H1 (cell line): ENCODE data around the gene OR5H15. TPM values are rescaled to one million over a fixed set of nuclear protein-coding genes. Genes with fewer than 3 reads are reported as not detected.

Experiments
- CTCF ChIA-PET: fragments of 300-600 bp; sonication (Branson Sonifier 250); formaldehyde crosslinking; loops from one replicate; lab custom pipeline; 2021; ENCODE audit not compliant: partially characterized antibody; lab: Charles Lee
- POLR2A ChIA-PET: fragments of 300-600 bp; sonication (Branson Sonifier 250); formaldehyde crosslinking; loops from one replicate; lab custom pipeline; 2021; ENCODE audit warnings: inconsistent platforms; ENCODE audit not compliant: partially characterized antibody; lab: Charles Lee
- DNase-seq, 2 experiments: peaks; one replicate each; pipeline versions ENCODE4 v3.0.0 to v3.0.0-alpha.2; 2010 to 2022; ENCODE audit warnings: low spot score in 2 of 2, low read depth in 1 of 2, mixed read lengths in 1 of 2
- FAIRE-seq: peaks from 2 replicates; lab custom pipeline; 2011; peaks lifted over from hg19 to GRCh38; lab: Jason Lieb, UNC
- H2AFZ ChIP-seq: 2 replicates; pipeline ENCODE4 v1.8.1; 2012; ENCODE audit warnings: low read length, inconsistent platforms
- H2AK5ac ChIP-seq: 2 replicates; pipeline ENCODE4 v1.6.1; 2013; ENCODE audit warnings: low read depth, low read length
- H2BK120ac ChIP-seq: replicated peaks from 2 replicates; pipeline ENCODE3; 2013; ENCODE audit warnings: low read depth, low read length, inconsistent platforms
- H2BK12ac ChIP-seq: 2 replicates; pipeline ENCODE4 v1.6.1; 2013; ENCODE audit warnings: low read depth, low read length
- H2BK15ac ChIP-seq: 2 replicates; pipeline ENCODE4 v1.6.1; 2013; ENCODE audit warnings: low read length
- H2BK20ac ChIP-seq: 2 replicates; pipeline ENCODE4 v1.6.1; 2013; ENCODE audit warnings: low read length
- H2BK5ac ChIP-seq: 2 replicates; pipeline ENCODE4 v1.6.1; 2013; ENCODE audit warnings: low read depth, low read length
- H3K14ac ChIP-seq: 2 replicates; pipeline ENCODE4 v1.6.1; 2013; ENCODE audit warnings: inconsistent platforms; ENCODE audit not compliant: insufficient read length
- H3K18ac ChIP-seq: 2 replicates; pipeline ENCODE4 v1.6.1; 2013; ENCODE audit warnings: low read length; ENCODE audit errors: extremely low read depth
- H3K23ac ChIP-seq: 2 replicates; pipeline ENCODE4 v1.6.1; 2013; ENCODE audit warnings: inconsistent platforms; ENCODE audit not compliant: insufficient read length
- H3K23me2 ChIP-seq: 2 replicates; pipeline ENCODE4 v1.6.1; 2013; ENCODE audit warnings: low read depth, low read length
- H3K27ac ChIP-seq: 2 replicates; pipeline ENCODE4 v1.6.1; 2011; ENCODE audit warnings: low read depth, low read length, inconsistent platforms
- H3K27me3 ChIP-seq, 4 experiments: replicated peaks in 1 of 4; 1 replicate in 1 of 4; 2 replicates in 3 of 4; pipeline versions ENCODE4 v1.6.1 to v1.8.1; 2011 to 2013; ENCODE audit warnings: low read length in 3 of 4, mild to moderate bottlenecking in 3 of 4, inconsistent platforms in 2 of 4, mixed read lengths in 2 of 4, moderate library complexity in 1 of 4; ENCODE audit not compliant: control insufficient read depth in 3 of 4, insufficient read depth in 3 of 4; ENCODE audit errors: extremely low read depth in 1 of 4
- H3K36me3 ChIP-seq, 4 experiments: 2 replicates each; pipeline versions ENCODE4 v1.6.1 to v1.8.1; 2011 to 2013; ENCODE audit warnings: mild to moderate bottlenecking in 4 of 4, low read length in 3 of 4, moderate library complexity in 2 of 4, control low read depth in 1 of 4, inconsistent platforms in 1 of 4; ENCODE audit not compliant: insufficient read depth in 4 of 4, control insufficient read depth in 2 of 4
- H3K4ac ChIP-seq: replicated peaks from 2 replicates; pipeline ENCODE3; 2013; ENCODE audit warnings: low read length, low read depth, mixed read lengths, inconsistent platforms; ENCODE audit not compliant: insufficient read length
- H3K4me1 ChIP-seq, 4 experiments: replicated peaks in 1 of 4; 1 replicate in 1 of 4; 2 replicates in 3 of 4; pipeline versions ENCODE4 v1.6.1 to v1.8.1; 2011 to 2013; ENCODE audit warnings: low read length in 3 of 4, inconsistent platforms in 2 of 4, mixed read lengths in 1 of 4; ENCODE audit not compliant: insufficient read depth in 4 of 4, control insufficient read depth in 3 of 4
- H3K4me2 ChIP-seq, 2 experiments: 2 replicates each; pipeline versions ENCODE4 v1.6.1 to v1.8.1; 2011 to 2013; ENCODE audit warnings: low read depth in 2 of 2, low read length in 2 of 2, control low read depth in 1 of 2, inconsistent platforms in 1 of 2, mild to moderate bottlenecking in 1 of 2; ENCODE audit not compliant: insufficient read depth in 1 of 2
- H3K4me3 ChIP-seq, 4 experiments: fragments of 200-600, 300-600 bp in 1 of 4; sonication (generic), shearing (Covaris generic), sonication (Bioruptor Twin) in 1 of 4; 2 replicates each; pipeline versions ENCODE4 v1.5.1 to v1.8.1; 2011 to 2016; ENCODE audit warnings: low read length in 4 of 4, low read depth in 3 of 4, control low read depth in 2 of 4, inconsistent platforms in 2 of 4, mild to moderate bottlenecking in 2 of 4, mixed read lengths in 1 of 4, moderate library complexity in 1 of 4; ENCODE audit not compliant: insufficient read depth in 2 of 4; ENCODE audit errors: extremely low read depth in 1 of 4
- H3K56ac ChIP-seq: replicated peaks from 2 replicates; pipeline ENCODE3; 2013; ENCODE audit warnings: low read depth, mild to moderate bottlenecking, mixed read lengths, low read length, inconsistent platforms; ENCODE audit not compliant: insufficient read length
- H3K79me1 ChIP-seq: 2 replicates; pipeline ENCODE4 v1.6.1; 2013; ENCODE audit warnings: low read depth, low read length, control low read depth
- H3K79me2 ChIP-seq, 2 experiments: 2 replicates each; pipeline versions ENCODE4 v1.6.1 to v1.8.1; 2012 to 2013; ENCODE audit warnings: low read length in 2 of 2, mild to moderate bottlenecking in 2 of 2, inconsistent platforms in 1 of 2; ENCODE audit not compliant: insufficient read depth in 2 of 2, control insufficient read depth in 1 of 2
- H3K9ac ChIP-seq, 4 experiments: replicated peaks in 1 of 4; 1 replicate in 1 of 4; 2 replicates in 3 of 4; pipeline versions ENCODE4 v1.6.1 to v1.8.1; 2011 to 2013; ENCODE audit warnings: low read depth in 3 of 4, low read length in 3 of 4, control low read depth in 2 of 4, mild to moderate bottlenecking in 2 of 4, moderate library complexity in 2 of 4, inconsistent platforms in 1 of 4; ENCODE audit errors: extremely low read depth in 1 of 4
- H3K9me3 ChIP-seq, 2 experiments: 2 replicates each; pipeline versions ENCODE4 v1.6.1 to v1.8.1; 2012 to 2013; ENCODE audit warnings: mild to moderate bottlenecking in 2 of 2, moderate library complexity in 2 of 2, control low read depth in 1 of 2, inconsistent platforms in 1 of 2, low read depth in 1 of 2, low read length in 1 of 2, mixed read lengths in 1 of 2; ENCODE audit not compliant: insufficient read depth in 2 of 2
- H4K20me1 ChIP-seq, 2 experiments: replicated peaks in 1 of 2; 2 replicates each; pipeline versions ENCODE3 to v1.8.1; 2011 to 2013; ENCODE audit warnings: inconsistent platforms in 2 of 2, low read length in 2 of 2, mild to moderate bottlenecking in 1 of 2; ENCODE audit not compliant: insufficient read depth in 2 of 2, control insufficient read depth in 1 of 2
- H4K5ac ChIP-seq: 2 replicates; pipeline ENCODE4 v1.6.1; 2013; ENCODE audit warnings: low read length, low read depth, mixed read lengths, inconsistent platforms; ENCODE audit not compliant: insufficient read length
- H4K8ac ChIP-seq: 2 replicates; pipeline ENCODE4 v1.8.0; 2013; ENCODE audit warnings: mild to moderate bottlenecking, moderate library complexity, low read length, inconsistent platforms; ENCODE audit not compliant: insufficient read depth; ENCODE audit errors: extremely low read depth
- H4K91ac ChIP-seq: replicated peaks from 2 replicates; pipeline ENCODE3; 2013; ENCODE audit warnings: low read length, mixed read lengths, inconsistent platforms; ENCODE audit not compliant: insufficient read length
- EP300 ChIP-seq, 2 experiments: IDR thresholded peaks; 1 replicate in 1 of 2; 2 replicates in 1 of 2; pipeline ENCODE4 v1.6.1; 2011 to 2012; ENCODE audit warnings: low read depth in 2 of 2, low read length in 2 of 2, mild to moderate bottlenecking in 2 of 2, borderline replicate concordance in 1 of 2, inconsistent platforms in 1 of 2, moderate library complexity in 1 of 2
- PHF8 ChIP-seq: fragments of 200-600 bp; sonication (generic); conservative IDR thresholded peaks from 2 replicates; pipeline ENCODE4 v1.7.1; 2012; ENCODE audit warnings: low read depth, mild to moderate bottlenecking, inconsistent platforms, low read length, moderate library complexity
- RAD21 ChIP-seq, 2 experiments: IDR thresholded peaks in 1 of 2; conservative IDR thresholded peaks in 1 of 2; 2 replicates each; pipeline ENCODE4 v1.6.1; 2011; ENCODE audit warnings: low read depth in 2 of 2, low read length in 2 of 2, improper control_type of control experiment in 1 of 2, inconsistent platforms in 1 of 2, mild to moderate bottlenecking in 1 of 2, moderate library complexity in 1 of 2
- WGBS, 2 experiments: shearing (Covaris generic) in 1 of 2; methylation state at CpG; one replicate each; pipeline versions ENCODE4 v1.1.6 to v1.1.7; 2013 to 2015; ENCODE audit warnings: low lambda C conversion rate in 2 of 2, mixed read lengths in 2 of 2, inconsistent platforms in 1 of 2, low coverage in 1 of 2, missing lambda C conversion rate in 1 of 2; ENCODE audit not compliant: insufficient replicate concordance in 2 of 2, insufficient coverage in 1 of 2, insufficient read length in 1 of 2; ENCODE audit errors: extremely low coverage in 1 of 2, missing lambda C conversion rate in 1 of 2; 5-methylcytosine and 5-hydroxymethylcytosine counted together
- polyA plus RNA-seq, 7 experiments: library from polyadenylated mRNA; depleted of rRNA in 3 of 7; stranded (reverse) in 5 of 7; unstranded in 2 of 7; fragments of >200 nt in 5 of 7; fragments of 200-250 nt in 2 of 7; gene quantifications; 1 replicate in 5 of 7; 2 replicates in 1 of 7; 4 replicates in 1 of 7; pipeline versions ENCODE4 v1.2.1 to v1.2.3, GENCODE V29; 2011 to 2013; ENCODE audit warnings: missing spikeins in 2 of 7, mixed read lengths in 2 of 7
- total RNA-seq: library from RNA; stranded (reverse); fragmentation: NEBNext Ultra II Directional; extraction: Animal tissue kit (Norgen Biotek cat#: 25700); gene quantifications from 2 replicates; pipeline ENCODE4 v1.2.1, GENCODE V29; 2021
- TF ChIP-seq, protein P1 (sequence below): IDR thresholded peaks from 2 replicates; pipeline ENCODE4 v1.6.1; 2012; ENCODE audit warnings: inconsistent platforms
- TF ChIP-seq, protein P2 (sequence below), 3 experiments: IDR thresholded peaks; 1 replicate in 2 of 3; 2 replicates in 1 of 3; pipeline versions ENCODE4 v1.5.1 to v1.6.1; 2011; ENCODE audit warnings: low read length in 3 of 3, mild to moderate bottlenecking in 3 of 3, inconsistent platforms in 2 of 3, low read depth in 1 of 3, moderate library complexity in 1 of 3; ENCODE audit not compliant: insufficient read depth in 1 of 3; ENCODE audit errors: control extremely low read depth in 1 of 3

Gene OR5H15
- total and polyA plus RNA-seq, 2 of the 8 experiments (the other 6 are each of a cell fraction or from before 2014, with no cell fraction given): not detected

DNA sequence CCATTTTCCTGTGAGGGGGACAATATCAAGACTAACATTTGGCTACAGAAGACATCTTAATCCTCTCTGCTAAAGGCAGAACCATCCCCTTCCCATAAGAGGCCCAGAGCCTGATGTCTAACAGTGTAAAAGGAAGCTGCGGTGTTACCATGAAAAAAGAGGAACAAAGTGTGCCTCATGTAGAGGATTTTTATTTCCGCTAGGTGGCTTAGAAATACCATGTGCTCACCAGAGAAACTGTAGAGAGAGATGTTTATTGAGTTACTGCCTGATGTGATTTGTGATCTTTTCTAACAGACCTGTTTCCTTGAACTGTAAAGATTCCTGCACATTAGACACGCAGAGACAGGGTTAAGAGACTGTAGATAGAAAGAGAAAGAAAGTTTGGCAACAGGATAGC is 22.0 kb downstream of the OR5H15 start:
- no peak overlapping the region for H2BK20ac ChIP-seq
- ChIA-PET POLR2A (interaction anchor here (0.9 to 2.5 kb wide), 2 partner anchors 120 to 137 kb away, joined by 3 to 7 read pairs; no protein-coding TSS in a partner anchor), CTCF (interaction anchor here (0.9 to 8.2 kb wide), 6 partner anchors 12 to 147 kb away, joined by 3 to 61 read pairs (median 4); no protein-coding TSS in a partner anchor)
- TF ChIP-seq PHF8 (no peak), RAD21 (IDR thresholded peaks at IDR 0.05 in 1 of 2, conservative IDR thresholded peaks at IDR 0.05 in 1 of 2; ENCODE audit: low read depth in 2 of 2, low read length in 2 of 2) (peak; percentile 55 to 57), EP300 (IDR thresholded peaks at IDR 0.05; ENCODE audit: borderline replicate concordance in 1 of 2, low read depth in 2 of 2, low read length in 2 of 2) (no peak)
- TF ChIP-seq, protein P1, sequence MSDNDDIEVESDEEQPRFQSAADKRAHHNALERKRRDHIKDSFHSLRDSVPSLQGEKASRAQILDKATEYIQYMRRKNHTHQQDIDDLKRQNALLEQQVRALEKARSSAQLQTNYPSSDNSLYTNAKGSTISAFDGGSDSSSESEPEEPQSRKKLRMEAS: peak; percentile 70
- TF ChIP-seq, protein P2, sequence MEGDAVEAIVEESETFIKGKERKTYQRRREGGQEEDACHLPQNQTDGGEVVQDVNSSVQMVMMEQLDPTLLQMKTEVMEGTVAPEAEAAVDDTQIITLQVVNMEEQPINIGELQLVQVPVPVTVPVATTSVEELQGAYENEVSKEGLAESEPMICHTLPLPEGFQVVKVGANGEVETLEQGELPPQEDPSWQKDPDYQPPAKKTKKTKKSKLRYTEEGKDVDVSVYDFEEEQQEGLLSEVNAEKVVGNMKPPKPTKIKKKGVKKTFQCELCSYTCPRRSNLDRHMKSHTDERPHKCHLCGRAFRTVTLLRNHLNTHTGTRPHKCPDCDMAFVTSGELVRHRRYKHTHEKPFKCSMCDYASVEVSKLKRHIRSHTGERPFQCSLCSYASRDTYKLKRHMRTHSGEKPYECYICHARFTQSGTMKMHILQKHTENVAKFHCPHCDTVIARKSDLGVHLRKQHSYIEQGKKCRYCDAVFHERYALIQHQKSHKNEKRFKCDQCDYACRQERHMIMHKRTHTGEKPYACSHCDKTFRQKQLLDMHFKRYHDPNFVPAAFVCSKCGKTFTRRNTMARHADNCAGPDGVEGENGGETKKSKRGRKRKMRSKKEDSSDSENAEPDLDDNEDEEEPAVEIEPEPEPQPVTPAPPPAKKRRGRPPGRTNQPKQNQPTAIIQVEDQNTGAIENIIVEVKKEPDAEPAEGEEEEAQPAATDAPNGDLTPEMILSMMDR (IDR thresholded peaks at IDR 0.05; ENCODE audit: control extremely low read depth in 1 of 3, insufficient read depth in 1 of 3, low read depth in 1 of 3, low read length in 3 of 3): peak in 2 of 3 experiments; percentile 49 to 52; a peak in 3 of 4 replicates
- H2BK120ac ChIP-seq: no peak overlapping the region
- H2AFZ ChIP-seq: peak overlapping the region; percentile 71; the same call in 1 of the 2 replicates
- no peaks in the 10 kb centered on the region for H4K20me1 ChIP-seq
- WGBS, 2 experiments: 41% methylated on average over 3 of the region's 3 CpGs; no CpG with 5 or more reads in 1 of the 2 experiments
- H3K56ac ChIP-seq: no peak overlapping the region
- no peaks in the 10 kb centered on the region for H3K79me2 ChIP-seq
- no peak overlapping the region for H4K5ac ChIP-seq
- H3K4me3 ChIP-seq: no peak overlapping the region
- H3K23me2 ChIP-seq: no peaks in the 10 kb centered on the region
- H3K4me2 ChIP-seq: no peak overlapping the region
- peak; percentile 62 for FAIRE-seq
- no peak overlapping the region for H4K91ac ChIP-seq
- no peak overlapping the region for H2AK5ac ChIP-seq
- H3K4ac ChIP-seq: no peak overlapping the region
- 0 out of 7 replicates have a peak, but pooled peaks cover 0 to 2% (median 0%) of the 10 kb centered on the region in 4 experiments for H3K4me1 ChIP-seq
- no peak overlapping the region for H2BK15ac ChIP-seq
- no peak overlapping the region for H3K9ac ChIP-seq
- H3K18ac ChIP-seq: no peak overlapping the region
- H2BK12ac ChIP-seq: no peak overlapping the region; the same call in 1 of the 2 replicates
- H3K14ac ChIP-seq: no peak overlapping the region
- H3K9me3 ChIP-seq: no peaks in the 10 kb centered on the region
- H3K36me3 ChIP-seq: no peaks in the 10 kb centered on the region
- no peak overlapping the region for H3K23ac ChIP-seq
- DNase-seq: no peak
- no peak overlapping the region for H3K27ac ChIP-seq
- H3K27me3 ChIP-seq: no peaks in the 10 kb centered on the region
- H2BK5ac ChIP-seq: no peak overlapping the region
- no peak overlapping the region for H4K8ac ChIP-seq
- no peaks in the 10 kb centered on the region for H3K79me1 ChIP-seq
